Keratinocyte (primary cell): ENCODE data around the gene PAGE4. TPM values are rescaled to one million over a fixed set of nuclear protein-coding genes. Genes with fewer than 3 reads are reported as not detected.

Experiments used
- DNase-seq: peaks from one replicate; pipeline ENCODE4 v3.0.0-alpha.2; 2011; ENCODE audit warnings: low read depth, missing footprints, low spot score
- FAIRE-seq: peaks from 2 replicates; lab custom pipeline; 2011; peaks lifted over from hg19 to GRCh38; lab: Jason Lieb, UNC
- H2AFZ ChIP-seq: 2 replicates; pipeline ENCODE4 v1.6.0; 2012; ENCODE audit warnings: low read length, control low read depth, inconsistent platforms; ENCODE audit not compliant: control insufficient read depth
- H3K27ac ChIP-seq: 2 replicates; pipeline ENCODE4 v1.5.1; 2011; ENCODE audit warnings: low read length; ENCODE audit not compliant: control insufficient read depth, insufficient read depth
- H3K27me3 ChIP-seq: 3 replicates; pipeline ENCODE4 v1.6.0; 2011; ENCODE audit warnings: low read length; ENCODE audit not compliant: control insufficient read depth, insufficient read depth; ENCODE audit errors: extremely low read depth
- H3K36me3 ChIP-seq, 2 experiments: 2 replicates in 1 of 2; 3 replicates in 1 of 2; pipeline ENCODE4 v1.5.1; 2011; ENCODE audit warnings: low read length in 2 of 2, mild to moderate bottlenecking in 1 of 2; ENCODE audit not compliant: control insufficient read depth in 2 of 2, insufficient read depth in 2 of 2; ENCODE audit errors: extremely low read depth in 1 of 2
- H3K4me1 ChIP-seq: 3 replicates; pipeline ENCODE4 v1.5.1; 2011; ENCODE audit warnings: low read length; ENCODE audit not compliant: control insufficient read depth, insufficient read depth; ENCODE audit errors: extremely low read depth
- H3K4me2 ChIP-seq: 3 replicates; pipeline ENCODE4 v1.6.0; 2011; ENCODE audit warnings: low read depth, low read length; ENCODE audit not compliant: control insufficient read depth, insufficient read depth; ENCODE audit errors: extremely low read depth
- H3K4me3 ChIP-seq, 3 experiments: fragments of 200-600 bp in 1 of 3; sonication (generic) in 1 of 3; 2 replicates in 2 of 3; 3 replicates in 1 of 3; pipeline ENCODE4 v1.5.1; 2011 to 2016; ENCODE audit warnings: low read length in 3 of 3, mild to moderate bottlenecking in 3 of 3, control low read depth in 2 of 3, inconsistent platforms in 1 of 3, low read depth in 1 of 3, mixed read lengths in 1 of 3, mixed run types in 1 of 3, moderate library complexity in 1 of 3; ENCODE audit not compliant: control insufficient read depth in 2 of 3, insufficient read depth in 2 of 3; ENCODE audit errors: extremely low read depth in 1 of 3
- H3K79me2 ChIP-seq: 2 replicates; pipeline ENCODE4 v1.6.0; 2012; ENCODE audit warnings: low read length; ENCODE audit not compliant: control insufficient read depth, insufficient read depth
- H3K9ac ChIP-seq: 3 replicates; pipeline ENCODE4 v1.6.0; 2011; ENCODE audit warnings: low read length; ENCODE audit not compliant: control insufficient read depth, insufficient read depth; ENCODE audit errors: extremely low read depth
- H3K9me1 ChIP-seq: 3 replicates; pipeline ENCODE4 v1.6.0; 2011; ENCODE audit warnings: low read length; ENCODE audit not compliant: control insufficient read depth, insufficient read depth; ENCODE audit errors: extremely low read depth
- H3K9me3 ChIP-seq: 2 replicates; pipeline ENCODE4 v1.5.1; 2012; ENCODE audit warnings: low read depth, low read length; ENCODE audit not compliant: control insufficient read depth
- H4K20me1 ChIP-seq: 3 replicates; pipeline ENCODE4 v1.6.0; 2011; ENCODE audit warnings: low read length; ENCODE audit not compliant: control insufficient read depth, insufficient read depth; ENCODE audit errors: extremely low read depth
- EZH2 ChIP-seq: IDR thresholded peaks from one replicate; pipeline ENCODE4 v1.6.1; 2012; ENCODE audit warnings: inconsistent platforms, mild to moderate bottlenecking, low read length, moderate library complexity
- dilution Hi-C: fragments of 300-500 bp; cut with MboI; formaldehyde crosslinking; loops from one replicate; pipeline ENCODE4 v1.7.0; 2020; ENCODE audit warnings: low sequenced_read_pairs; ENCODE audit not compliant: extremely low pct_ligation_motif_present
- polyA plus RNA-seq, 5 experiments: library from polyadenylated mRNA; depleted of rRNA in 3 of 5; stranded (reverse) in 3 of 5; stranded (forward) in 1 of 5; unstranded in 1 of 5; fragments of >200 nt; gene quantifications; 1 replicate in 1 of 5; 2 replicates in 3 of 5; 3 replicates in 1 of 5; pipeline versions ENCODE4 v1.2.1 to v1.2.3, GENCODE V29; 2011 to 2012; ENCODE audit warnings: missing spikeins in 2 of 5, low read depth in 1 of 5, low replicate concordance in 1 of 5
- TF ChIP-seq, protein P1 (sequence below), 3 experiments: IDR thresholded peaks in 1 of 3; conservative IDR thresholded peaks in 1 of 3; optimal IDR thresholded peaks in 1 of 3; 2 replicates in 2 of 3; 3 replicates in 1 of 3; pipeline versions ENCODE3 to v1.5.1; 2011; ENCODE audit warnings: low read length in 3 of 3, mild to moderate bottlenecking in 3 of 3, moderate library complexity in 2 of 3, control low read depth in 1 of 3, inconsistent platforms in 1 of 3; ENCODE audit not compliant: insufficient read depth in 2 of 3; ENCODE audit errors: extremely low read depth in 1 of 3

Gene PAGE4
- polyA plus RNA-seq, 1 donor (not counting 4 experiments of a cell fraction or from before 2014, with no cell fraction given), result not detected

DNA sequence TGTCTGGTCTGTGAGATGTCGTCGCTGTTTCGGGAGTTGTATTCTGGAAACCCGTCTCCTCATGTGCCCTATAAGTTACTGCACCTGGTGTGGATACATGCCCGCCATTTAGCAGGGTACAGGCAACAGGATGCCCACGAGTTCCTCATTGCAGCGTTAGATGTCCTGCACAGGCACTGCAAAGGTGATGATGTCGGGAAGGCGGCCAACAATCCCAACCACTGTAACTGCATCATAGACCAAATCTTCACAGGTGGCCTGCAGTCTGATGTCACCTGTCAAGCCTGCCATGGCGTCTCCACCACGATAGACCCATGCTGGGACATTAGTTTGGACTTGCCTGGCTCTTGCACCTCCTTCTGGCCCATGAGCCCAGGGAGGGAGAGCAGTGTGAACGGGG lies 51.6 kb downstream of the PAGE4 start:
- H3K9me1 ChIP-seq, result no peaks in the 10 kb centered on the region
- H3K4me1 ChIP-seq, result no peaks in the 10 kb centered on the region
- H3K9me3 ChIP-seq, result no peaks in the 10 kb centered on the region
- FAIRE-seq (no peak), DNase-seq (no peak)
- TF ChIP-seq, protein P1, sequence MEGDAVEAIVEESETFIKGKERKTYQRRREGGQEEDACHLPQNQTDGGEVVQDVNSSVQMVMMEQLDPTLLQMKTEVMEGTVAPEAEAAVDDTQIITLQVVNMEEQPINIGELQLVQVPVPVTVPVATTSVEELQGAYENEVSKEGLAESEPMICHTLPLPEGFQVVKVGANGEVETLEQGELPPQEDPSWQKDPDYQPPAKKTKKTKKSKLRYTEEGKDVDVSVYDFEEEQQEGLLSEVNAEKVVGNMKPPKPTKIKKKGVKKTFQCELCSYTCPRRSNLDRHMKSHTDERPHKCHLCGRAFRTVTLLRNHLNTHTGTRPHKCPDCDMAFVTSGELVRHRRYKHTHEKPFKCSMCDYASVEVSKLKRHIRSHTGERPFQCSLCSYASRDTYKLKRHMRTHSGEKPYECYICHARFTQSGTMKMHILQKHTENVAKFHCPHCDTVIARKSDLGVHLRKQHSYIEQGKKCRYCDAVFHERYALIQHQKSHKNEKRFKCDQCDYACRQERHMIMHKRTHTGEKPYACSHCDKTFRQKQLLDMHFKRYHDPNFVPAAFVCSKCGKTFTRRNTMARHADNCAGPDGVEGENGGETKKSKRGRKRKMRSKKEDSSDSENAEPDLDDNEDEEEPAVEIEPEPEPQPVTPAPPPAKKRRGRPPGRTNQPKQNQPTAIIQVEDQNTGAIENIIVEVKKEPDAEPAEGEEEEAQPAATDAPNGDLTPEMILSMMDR (optimal IDR thresholded peaks at IDR 0.05 in 1 of 3, IDR thresholded peaks at IDR 0.05 in 1 of 3, conservative IDR thresholded peaks at IDR 0.05 in 1 of 3; ENCODE audit: extremely low read depth in 1 of 3, insufficient read depth in 2 of 3, low read length in 3 of 3), result no peak
- no peak for TF ChIP-seq EZH2
- H3K9ac ChIP-seq, result no peak overlapping the region
- no peaks in the 10 kb centered on the region for H3K27me3 ChIP-seq
- no peaks in the 10 kb centered on the region for H3K36me3 ChIP-seq
- H4K20me1 ChIP-seq, result no peaks in the 10 kb centered on the region
- no peaks in the 10 kb centered on the region for H3K79me2 ChIP-seq
- dilution Hi-C loops, result no loop called here
- H3K4me2 ChIP-seq, result no peak overlapping the region
- no peak overlapping the region for H2AFZ ChIP-seq
- H3K27ac ChIP-seq, result no peak overlapping the region
- no peak overlapping the region for H3K4me3 ChIP-seq

Other genes with a start within 250 kb of the PAGE4 start
- gene GAGE12H, start 249.4 kb upstream of the PAGE4 start, polyA plus RNA-seq, result not detected in 3 replicates
- not detected in 3 replicates for gene GAGE2A, start 239.8 kb upstream of the PAGE4 start, polyA plus RNA-seq
- not detected in 3 replicates for gene GAGE1, start 230.3 kb upstream of the PAGE4 start, polyA plus RNA-seq
- not detected in 3 replicates for gene PAGE1, start 133.3 kb upstream of the PAGE4 start, polyA plus RNA-seq
- 2.8 to 3.1 TPM (median 3.0 TPM) in 3 replicates for gene USP27X, start 50.2 kb downstream of the PAGE4 start, polyA plus RNA-seq
- 3.1 to 4.6 TPM (median 3.9 TPM) in 3 replicates for gene CLCN5, start 93.3 kb downstream of the PAGE4 start, polyA plus RNA-seq